HG03135 (cell line): ENCODE measurements around the gene GAL3ST1.
"Not testable (repeated sequence)": the region's sequence is repeated elsewhere in the genome, so short reads cannot be mapped to it uniquely, and the experiment has no call there.

Experiments
- ATAC-seq: cut with Tn5 transposase; IDR thresholded peaks from one replicate; pipeline ENCODE4 v1.9.1; 2021; ENCODE audit warnings: mild to moderate bottlenecking, moderate library complexity; ENCODE audit not compliant: unreplicated experiment

GAL3ST1 gene, protein sequence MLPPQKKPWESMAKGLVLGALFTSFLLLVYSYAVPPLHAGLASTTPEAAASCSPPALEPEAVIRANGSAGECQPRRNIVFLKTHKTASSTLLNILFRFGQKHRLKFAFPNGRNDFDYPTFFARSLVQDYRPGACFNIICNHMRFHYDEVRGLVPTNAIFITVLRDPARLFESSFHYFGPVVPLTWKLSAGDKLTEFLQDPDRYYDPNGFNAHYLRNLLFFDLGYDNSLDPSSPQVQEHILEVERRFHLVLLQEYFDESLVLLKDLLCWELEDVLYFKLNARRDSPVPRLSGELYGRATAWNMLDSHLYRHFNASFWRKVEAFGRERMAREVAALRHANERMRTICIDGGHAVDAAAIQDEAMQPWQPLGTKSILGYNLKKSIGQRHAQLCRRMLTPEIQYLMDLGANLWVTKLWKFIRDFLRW

DNA sequence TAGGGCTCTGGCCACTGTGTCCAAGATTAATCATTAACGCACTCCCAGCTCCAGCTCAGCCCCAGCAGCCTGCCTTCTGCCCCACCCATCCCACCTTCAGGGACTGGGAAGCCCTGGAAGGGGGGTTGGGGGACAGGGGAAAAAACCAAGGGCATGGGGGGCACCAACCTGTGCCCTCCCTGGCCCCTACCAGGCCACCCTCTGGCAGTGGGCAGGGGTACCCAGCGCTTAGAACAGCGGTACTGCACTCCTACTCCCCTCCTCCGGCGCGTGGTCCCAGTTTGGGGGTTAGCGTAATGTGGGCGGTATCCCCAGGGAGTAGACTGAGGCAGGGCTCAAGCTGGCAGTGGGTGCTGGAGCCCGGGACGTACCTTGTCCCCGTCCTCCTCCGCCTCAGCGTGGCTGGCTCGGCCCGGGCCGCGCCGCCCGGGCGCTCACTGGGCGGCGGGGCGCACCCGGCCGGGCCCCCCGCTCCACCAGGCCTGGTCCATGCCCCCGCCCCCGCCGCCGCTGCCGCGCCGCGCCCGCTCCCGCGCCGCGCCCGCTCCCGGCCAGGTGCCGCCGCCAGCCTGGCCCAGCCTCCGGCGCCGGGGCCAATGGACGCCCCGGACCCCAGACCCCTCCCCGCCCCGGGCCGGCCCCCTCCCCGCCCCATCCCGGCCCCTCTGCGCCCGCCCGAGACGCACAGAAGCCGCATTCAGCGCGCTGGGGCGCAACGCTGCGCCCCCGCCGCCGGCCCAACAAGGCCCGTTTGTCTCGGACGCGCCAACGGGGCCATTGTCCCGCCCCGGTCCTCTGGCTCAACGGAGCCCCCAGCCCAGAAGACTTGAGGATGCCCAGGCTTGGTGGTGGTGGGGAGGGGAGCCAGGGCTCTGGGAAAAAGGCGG lies at the start of gene GAL3ST1:
GAL3ST1 (minus strand) TSS at position 571 of the 887 bp plus-strand sequence. CDS start 17,273 bp downstream, outside the sequence.
- ATAC-seq, result no peak

DNA sequence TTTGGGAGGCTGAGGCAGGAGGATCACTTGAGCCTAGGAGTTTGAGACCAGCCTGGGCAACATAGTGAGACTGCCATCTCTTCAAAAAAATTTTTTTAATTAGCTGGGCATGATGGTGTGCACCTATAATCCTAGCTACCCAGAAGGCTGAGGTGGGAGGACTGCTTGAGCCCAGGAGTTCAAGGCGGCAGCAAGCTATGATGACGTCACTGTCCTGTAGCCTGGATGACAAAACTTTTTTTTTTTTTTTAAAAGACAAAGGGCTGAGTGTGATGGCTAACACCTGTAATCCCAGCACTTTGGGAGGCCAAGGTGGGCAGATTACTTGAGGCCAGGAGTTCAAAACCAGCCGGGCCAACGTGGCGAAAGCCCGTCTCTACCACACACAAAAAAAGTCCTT lies 45.4 kb upstream of the GAL3ST1 start:
- ATAC-seq, result not testable (repeated sequence)

DNA sequence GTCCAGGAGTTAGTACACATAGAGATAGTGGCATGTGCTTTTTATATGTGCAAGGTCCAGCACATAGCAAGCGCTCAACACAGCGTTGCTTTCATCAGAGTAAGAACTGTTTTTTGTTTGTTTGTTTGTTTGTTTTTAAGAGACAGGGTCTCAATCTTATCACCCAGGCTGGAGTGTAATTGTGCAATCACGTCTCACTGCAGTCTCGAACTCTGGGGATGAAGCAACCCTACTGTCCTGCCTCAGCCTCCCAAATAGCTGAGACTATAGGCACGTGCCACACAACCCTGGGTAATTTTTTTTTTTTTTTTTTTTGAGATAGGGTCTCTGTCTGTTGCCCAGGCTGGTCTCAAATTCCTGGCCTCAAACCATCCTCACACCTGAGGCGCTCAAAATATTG lies 43.4 kb upstream of the GAL3ST1 start:
- ATAC-seq, result no peak

DNA sequence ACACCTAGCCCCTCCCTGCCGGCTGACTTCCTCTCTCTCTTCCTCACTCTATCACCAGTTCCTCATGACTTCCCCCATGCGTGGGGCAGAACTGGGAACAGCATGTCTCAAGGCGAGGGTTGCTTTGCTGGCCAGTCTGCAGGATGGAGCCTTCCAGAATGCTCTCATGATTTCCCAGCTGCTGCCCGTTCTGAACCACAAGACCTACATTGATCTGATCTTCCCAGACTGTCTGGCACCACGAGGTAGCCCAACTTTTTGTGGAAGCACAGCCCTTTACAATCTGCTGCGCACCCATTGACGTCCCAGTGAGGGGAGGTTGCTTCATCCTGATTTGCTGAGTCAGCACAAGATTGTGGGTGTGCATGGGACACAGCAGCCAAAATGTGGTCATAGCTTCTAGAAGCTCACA lies 41.1 kb upstream of the GAL3ST1 start:
- no peak for ATAC-seq

DNA sequence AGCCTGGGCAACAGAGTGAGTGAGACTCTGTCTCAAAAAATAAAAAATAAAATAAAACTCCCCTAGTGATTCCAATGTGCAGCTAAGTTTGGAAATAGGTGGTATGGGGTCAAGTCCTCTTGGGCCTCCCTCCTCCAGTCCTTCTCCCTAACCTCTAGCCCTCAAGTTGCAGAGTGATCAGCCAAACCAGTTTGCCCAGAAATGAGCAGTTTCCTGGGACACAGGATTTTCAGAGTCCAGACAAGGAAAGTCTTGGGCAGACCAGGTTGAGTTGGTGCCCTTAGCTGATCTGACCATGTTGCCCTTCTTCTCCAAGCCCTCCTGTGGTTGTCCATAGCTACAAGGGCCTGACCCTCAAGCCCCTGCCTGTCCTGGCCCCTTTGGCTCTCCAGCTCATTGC lies 40.4 kb upstream of the GAL3ST1 start:
- ATAC-seq, result no peak

DNA sequence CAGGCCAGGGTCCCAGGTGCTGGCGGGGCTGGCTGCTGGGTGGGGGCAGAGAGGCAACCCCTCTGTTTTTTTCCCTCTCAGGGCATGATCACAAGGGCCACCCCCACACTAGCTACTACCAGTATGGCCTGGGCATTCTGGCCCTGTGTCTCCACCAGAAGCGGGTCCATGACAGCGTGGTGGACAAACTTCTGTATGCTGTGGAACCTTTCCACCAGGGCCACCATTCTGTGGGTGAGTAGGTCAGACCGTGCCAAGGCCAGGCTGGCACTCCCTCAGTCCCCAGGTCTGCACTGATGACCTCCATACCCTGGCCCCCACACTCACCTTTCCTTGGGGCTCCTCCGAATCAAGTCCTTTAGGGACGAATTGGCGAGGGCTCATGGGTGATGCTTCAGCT lies 39.8 kb upstream of the GAL3ST1 start:
- ATAC-seq, result no peak

DNA sequence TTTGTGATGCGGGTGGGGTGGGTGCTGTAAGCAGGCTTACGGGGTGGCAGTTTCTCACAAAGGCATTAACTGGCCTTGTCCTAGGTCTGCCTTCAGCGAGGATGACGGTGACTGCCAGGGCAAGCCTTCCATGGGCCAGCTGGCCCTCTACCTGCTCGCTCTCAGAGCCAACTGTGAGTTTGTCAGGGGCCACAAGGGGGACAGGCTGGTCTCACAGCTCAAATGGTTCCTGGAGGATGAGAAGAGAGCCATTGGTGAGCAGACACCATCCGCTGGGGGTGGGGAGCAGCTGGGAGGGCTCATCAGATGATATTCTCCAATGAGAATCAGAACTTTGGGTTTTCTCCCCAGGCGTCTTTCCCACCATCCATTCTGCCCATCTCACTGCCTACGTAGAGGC lies 38.3 kb upstream of the GAL3ST1 start:
- ATAC-seq, result no peak

DNA sequence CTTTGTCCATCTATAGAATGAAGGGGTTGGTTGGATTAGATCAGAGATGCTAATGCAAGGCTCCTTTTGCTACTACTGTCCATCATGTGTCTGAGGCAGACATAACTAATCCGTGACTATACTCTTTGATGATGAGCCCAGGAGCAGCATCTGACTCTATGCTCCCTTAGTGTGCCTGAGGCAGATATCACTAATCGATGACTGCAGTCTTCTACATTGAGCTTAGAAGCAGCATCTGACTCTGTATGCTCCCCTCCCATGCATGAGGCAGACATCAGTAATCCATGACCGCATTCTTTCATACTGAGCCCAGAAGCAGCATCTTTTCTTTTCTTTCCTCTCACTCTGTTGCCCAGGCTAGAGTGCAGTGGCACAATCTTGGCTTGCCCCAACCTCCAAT lies 36.7 kb upstream of the GAL3ST1 start:
- no peak for ATAC-seq

DNA sequence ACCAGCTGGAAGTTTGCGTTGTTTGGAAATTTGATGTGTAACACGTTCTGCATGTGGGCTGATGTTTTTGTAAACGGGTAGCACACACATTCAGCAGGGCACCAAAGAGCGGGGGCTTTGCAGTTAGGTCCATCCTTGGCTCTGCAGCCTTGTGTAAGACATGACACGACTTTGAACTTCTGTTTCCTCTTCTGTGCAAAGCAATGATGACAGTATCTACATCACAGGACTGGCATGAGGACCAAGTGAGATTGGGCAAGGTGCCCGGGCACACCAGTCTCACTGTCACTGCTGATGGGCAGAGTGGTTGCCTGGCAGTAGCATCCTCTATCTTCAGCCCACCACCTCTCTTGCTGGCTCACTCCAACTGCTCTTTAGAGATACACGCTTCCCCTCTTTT lies 35.8 kb upstream of the GAL3ST1 start:
- no peak for ATAC-seq

DNA sequence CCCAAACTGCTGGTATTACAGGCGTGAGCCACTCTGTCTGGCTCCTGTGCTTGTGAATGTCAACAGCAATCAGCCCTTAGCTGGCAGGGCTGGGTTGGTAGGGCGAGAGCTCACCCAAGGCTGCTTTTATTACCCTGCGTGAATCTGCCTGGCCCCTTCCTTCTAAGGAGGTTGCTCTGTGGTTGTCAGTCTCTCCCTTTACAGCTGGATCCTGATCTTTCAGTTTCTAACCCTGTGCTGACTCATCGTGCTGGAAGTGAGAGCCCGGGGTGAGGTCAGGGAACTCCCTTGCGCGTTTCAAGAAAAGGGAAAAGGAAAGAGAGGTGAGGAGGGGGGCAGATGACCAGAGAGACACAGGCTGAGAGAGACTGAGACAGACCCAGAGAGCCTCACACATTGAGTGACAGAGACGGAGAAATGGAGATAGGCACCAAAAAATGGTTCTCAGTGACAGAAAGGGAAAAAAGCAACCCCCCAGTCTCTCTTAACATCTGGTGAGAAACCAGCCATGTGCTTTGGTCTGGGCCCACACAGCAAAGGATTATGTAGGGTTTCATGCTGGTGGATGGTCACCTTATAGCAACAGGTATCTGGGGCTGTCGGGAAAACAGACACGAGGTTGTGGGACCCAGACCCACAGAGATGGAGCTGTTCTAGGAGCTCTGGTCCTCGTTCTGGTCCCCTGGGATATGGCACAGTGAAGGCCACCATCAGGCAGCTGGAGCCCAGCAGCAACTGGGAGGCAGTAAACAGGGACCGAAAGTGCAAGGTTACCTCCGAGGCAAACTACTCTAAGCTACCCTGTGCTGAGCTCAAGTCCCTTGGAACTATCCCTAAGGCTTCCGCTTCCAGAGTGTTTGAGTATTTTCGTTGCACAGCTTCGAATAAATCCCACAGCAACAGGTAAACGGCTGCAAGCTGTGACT lies 35.1 kb upstream of the GAL3ST1 start:
- ATAC-seq, result no peak

DNA sequence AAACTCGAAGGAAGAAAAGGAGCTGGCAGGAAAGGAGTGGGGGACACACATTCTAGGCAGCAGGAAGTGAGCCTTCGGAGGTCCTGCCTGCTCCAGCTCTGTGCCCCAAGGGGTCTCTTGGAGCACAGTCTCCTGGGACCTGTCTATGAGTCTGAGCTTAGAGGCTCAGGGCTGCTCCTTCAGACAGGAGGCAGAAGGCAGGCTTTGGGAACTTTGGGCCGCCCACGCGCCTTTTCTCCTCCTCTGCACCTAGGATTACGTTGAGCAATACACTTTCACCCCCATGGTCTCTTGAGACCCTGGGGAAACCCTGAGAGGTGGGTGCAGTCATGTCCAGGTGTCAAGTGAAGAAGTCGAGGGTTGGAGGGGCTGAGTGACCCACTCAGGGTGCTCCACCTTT lies 33.5 kb upstream of the GAL3ST1 start:
- ATAC-seq, result no peak

DNA sequence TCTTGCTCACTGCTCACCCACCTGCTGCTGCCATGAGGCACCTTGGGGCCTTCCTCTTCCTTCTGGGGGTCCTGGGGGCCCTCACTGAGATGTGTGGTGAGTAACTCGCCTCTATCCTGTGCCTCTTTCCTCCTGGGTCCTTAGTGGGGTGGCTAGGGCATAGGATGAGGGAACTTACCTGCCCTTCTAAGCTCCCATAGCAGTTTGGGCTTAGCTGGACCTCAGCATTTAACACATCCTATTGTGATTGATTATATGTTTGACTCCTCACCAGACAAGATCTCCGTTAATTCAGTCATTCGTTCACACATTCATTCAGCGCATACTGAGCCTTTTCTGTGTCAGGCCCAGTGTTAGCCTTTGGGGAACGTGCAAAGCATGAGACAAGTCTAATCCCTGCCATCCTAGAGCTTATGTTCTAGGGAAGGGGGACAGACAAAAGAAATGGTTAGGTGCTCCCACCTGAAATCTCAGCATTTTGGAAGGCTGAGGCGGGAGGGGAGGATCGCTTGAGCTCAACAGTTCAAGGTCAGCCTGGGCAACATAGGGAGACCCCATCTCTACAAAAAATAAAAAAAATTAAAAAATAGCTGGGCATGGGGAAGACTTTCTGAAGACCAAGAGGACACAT lies 33.0 kb upstream of the GAL3ST1 start:
- peak; percentile 9 for ATAC-seq

DNA sequence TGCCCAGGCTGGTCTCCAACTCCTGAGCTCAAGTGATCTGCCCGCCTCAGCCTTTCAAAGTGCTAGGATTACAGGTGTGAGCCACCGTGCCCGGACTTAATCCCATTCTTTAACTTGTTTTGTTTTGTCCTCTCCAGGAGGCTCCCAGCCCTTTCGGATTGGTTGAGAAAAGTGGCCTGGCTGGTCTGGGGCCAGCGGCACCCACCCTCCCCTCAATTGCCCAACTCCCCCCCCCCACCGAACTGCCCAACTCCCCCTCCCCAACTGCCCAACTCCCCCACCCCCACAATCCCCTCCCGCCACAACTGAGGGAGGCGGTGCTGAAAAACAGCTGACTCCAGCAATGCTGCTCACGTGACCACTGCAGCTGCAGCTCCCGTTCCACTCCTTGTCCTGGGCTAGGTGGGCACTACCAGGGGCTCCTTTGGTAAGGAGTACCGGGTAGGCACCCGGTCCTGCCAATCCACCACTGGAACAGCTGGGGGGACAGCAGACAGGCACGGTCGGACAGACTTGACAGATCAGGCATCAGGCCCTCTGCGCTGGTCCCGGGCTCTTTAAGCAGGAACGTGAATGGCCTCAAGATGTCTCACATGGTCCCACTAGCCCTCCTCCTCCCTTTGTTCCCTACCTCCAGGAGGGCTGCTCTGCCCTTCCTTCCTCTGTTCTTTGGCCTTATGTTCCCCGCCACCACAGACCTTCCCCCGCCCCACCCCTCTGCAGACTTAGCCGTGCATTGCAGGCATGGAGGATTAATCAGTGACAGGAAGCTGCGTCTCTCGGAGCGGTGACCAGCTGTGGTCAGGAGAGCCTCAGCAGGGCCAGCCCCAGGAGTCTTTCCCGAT lies 32.2 kb upstream of the GAL3ST1 start, which contains the start of gene TCN2:
TCN2 (plus strand) TSS at position 720 of the 845 bp plus-strand sequence. CDS start 158 bp downstream, outside the sequence.
- peak; percentile 46 for ATAC-seq

DNA sequence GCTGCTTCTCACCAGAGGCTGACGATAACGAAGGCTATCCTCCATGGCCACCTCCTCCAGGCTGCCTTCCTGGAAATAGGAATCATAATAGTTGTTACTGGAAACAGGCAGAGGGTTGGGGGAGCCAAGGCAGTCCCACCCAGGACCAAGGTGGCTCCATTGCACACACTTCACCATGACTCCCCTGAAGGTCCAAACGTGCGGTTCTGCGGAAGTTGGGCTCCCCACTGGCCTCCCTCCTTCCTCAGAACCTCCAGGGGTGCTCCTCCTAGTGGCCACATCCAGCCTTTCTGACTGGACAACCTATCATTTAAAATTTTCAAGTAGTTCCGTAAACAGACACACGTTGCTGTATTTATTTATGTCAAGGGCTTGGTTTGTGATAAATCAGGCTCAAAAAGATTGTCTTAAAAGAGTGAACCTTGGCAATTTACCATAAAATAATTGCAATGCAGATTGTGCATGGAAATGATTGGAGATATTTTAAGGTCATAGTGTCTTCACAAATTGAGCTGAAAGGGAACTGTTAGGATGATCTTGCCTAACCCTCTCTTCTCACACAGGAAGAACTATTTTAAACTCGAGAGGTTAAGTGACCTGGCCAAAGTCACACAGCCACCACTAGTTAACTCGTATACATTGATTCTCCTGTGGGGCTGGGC lies 31.1 kb upstream of the GAL3ST1 start:
- ATAC-seq, result no peak

DNA sequence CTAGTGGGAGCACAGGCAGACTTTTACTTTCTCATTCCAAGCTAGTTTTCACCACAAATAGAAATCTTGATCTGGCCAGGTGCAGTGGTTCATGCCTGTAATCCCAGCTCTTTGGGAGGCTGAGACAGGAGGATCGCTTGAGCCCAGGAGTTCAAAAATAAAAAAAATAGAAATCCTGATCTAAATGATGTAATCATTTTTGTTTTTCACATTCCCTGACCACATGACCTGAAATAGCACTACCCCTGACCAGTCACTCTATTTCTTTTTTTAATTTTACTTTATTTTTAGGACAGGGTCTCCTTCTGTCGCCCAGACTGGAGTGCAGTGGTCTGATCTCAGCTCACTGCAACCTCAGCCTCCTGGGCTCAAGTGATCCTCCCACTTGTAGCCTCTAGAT lies 30.3 kb upstream of the GAL3ST1 start:
- ATAC-seq, result no peak

DNA sequence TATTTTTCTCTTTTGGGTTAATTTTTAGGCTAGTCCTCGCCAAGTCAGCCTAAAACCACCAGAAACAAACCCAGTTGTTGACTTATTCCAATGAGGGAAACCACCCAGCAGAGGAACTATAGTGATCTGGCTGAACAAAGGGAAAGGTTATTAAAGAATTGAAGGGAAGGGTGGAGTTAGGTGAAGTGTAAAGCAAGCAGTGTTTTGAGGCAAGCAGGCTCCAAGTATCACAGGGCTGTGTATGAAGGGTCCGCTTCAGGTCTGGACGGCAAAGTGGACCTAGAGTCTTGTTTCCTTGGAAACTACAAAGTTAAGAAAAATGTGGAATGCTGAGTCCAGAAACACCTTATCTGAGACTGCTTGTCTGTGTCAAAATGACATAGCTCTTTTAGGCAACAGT lies 29.3 kb upstream of the GAL3ST1 start:
- ATAC-seq, result no peak

DNA sequence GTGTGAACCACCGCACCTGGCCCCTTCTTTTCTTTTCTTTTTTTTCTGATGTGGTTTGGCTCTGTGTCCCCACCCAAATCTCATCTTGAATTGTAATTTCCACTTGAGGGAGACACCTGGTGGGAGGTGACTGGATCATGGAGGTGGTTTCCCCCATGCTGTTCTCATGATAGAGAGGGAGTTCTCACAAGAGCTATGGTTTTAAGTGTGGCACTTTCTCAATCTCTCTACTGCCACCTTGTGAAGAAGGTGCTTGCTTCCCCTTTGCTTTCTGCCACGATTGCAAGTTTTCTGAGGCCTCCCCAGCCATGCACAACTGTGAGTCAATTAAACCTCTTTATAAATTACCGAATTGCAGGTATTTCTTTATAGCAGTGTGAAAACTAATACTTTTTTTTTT lies 27.6 kb upstream of the GAL3ST1 start:
- ATAC-seq, result no peak

DNA sequence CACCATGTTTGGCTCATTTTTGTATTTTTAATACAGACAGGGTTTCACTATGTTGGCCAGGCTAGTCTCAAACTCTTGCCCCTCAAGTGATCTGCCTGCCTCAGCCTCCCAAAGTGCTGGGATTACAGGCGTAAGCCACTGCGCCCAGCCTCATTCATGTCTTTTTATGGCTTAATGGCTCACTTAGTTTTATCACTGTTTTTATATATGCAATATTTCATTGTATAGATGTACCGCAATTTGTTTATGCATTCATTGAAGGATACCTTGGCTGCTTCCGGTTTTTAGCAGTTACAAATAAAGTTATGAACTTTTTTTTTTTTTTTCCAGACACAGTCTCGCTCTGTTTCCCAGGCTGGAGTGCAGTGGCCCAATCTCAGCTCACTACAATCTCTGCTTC lies 27.0 kb upstream of the GAL3ST1 start:
- ATAC-seq, result no peak

DNA sequence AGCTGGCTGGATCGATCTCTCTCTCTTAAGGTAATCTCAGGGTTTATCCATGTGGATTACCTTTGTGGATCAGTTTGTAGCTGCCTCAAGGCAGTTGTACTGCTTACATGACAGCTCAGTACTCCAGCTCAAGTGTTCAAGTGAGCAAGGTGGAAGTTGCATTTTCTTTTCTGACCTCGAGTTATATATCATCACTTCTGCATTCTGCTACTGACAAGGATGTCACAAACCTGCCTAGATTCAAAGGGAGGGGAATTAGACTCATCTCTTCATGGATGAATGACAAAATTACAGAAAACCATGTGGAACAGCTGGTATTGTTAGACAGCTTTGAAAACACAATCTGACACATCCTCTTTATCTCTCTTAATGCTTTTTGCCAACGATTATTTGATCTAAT lies 26.5 kb upstream of the GAL3ST1 start:
- no peak for ATAC-seq
